SKM-1 treated with dmso at 0.1 percent for 144 hours (cell line): ENCODE data around the gene GTPBP8.
A peak's percentile ranks its signal among the peaks of the same experiment; 100 is the strongest.

Experiments
- DNase-seq: peaks from one replicate; lab custom pipeline; 2025; ENCODE audit not compliant: unreplicated experiment; lab: John Stamatoyannopoulos, UW

GTPBP8 gene

DNA sequence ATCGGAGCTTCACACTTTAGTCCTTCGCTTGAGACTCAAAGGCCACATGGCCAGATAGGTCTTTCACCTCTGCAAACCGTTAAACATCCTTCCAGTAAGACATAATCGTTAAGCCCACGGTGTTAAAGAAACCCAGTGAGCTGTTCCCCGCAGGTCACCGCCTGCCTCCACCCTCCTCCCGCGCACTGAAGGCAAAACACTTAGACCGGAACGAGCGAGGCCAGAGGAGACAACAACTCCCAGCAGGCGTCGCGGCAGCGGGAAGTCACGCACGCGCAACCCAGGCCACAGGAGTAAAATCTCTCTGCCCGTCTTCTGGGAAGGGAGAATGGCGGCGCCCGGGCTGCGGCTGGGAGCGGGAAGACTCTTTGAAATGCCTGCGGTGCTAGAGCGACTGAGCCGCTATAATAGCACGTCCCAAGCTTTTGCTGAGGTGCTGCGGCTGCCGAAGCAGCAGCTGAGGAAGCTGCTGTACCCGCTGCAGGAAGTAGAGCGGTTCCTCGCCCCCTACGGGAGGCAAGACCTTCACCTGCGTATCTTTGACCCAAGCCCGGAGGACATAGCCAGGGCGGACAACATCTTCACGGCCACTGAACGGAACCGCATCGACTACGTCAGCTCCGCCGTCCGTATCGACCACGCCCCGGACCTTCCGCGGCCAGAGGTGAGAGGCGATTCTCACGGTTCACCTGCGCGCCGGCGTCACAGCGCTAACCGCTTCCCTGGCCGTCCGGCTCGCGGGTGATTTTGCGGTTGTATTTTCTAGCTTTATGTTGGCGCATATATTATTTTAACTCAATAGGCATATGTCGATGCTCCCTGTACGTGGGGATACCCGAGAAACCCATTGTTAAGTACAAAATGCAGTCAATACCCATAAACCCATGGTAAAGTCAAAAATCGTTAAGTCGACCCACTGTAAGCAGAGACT lies at the start of gene GTPBP8:
Gene GTPBP8, plus strand, starts transcription at position 313 of the 931 bp plus-strand sequence. Its CDS starts 16 bp downstream, at position 329.
- DNase-seq, result peak; percentile 93

DNA sequence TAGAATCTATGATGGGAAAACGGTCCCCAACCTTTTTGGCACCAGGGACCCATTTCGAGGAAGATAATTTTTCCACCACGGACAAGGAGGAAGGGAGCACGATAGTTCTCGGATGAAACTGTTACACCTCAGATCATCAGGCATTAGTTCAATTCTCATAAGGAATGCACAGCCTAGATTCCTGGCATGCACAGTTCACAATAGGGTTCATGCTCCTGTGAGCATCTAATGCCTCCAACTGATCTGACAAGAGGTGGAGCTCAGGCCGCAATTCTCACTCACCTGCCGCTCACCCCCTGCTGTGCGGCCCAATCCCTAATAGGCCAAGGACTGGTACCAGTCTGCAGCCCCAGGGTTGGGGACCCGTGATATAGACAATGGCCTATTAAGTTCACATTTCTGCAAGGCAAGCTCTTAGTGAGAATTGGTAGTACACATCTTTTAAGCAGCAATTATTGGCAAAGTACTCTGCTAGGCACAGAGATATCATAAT lies 42.4 kb upstream of the GTPBP8 start:
- no peak for DNase-seq

- DNase-seq, result no peak
These were observed 34.4 kb upstream of the GTPBP8 start for GRCh38 chr3:112956351-112956750.

DNA sequence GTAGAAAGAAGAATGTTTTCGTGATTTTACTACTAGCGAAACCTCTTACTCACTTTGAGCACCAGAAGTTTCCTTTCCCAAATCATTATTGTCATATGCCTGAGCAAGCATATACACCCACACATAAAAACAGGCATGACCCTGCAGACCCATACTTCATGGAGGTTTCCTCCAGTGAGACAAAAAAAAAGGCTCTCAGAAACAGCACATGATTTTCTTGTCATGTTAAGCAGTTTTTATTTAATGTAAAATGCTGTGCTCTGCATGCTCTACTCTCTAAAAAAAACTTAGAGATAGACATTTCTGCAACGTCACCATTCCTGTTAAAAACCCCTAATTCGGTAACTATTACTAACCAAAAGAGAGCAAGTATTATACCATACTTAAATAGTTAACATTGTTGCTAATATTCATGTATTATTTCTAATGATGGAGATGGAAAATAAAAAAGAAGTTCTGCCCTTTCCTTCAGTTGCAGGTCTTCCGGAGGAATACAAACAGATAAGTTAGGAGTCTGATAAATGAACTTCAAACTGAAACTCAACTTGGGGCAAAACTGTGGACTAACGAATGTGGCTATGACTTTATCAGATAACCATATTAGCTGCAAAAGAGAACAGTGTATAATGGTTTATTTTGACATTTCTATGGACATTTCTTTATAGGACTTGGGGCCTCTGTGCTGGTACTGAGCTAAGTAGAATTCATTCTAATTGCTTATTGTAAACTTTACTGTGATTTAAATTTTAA lies 31.8 kb upstream of the GTPBP8 start:
- DNase-seq, result no peak

GRCh38 chr3:112963683-112964082 lies 27.1 kb upstream of the GTPBP8 start:
- DNase-seq, result no peak

- DNase-seq, result peak; percentile 27
These were observed 25.1 kb upstream of the GTPBP8 start for GRCh38 chr3:112965656-112966055.

DNA sequence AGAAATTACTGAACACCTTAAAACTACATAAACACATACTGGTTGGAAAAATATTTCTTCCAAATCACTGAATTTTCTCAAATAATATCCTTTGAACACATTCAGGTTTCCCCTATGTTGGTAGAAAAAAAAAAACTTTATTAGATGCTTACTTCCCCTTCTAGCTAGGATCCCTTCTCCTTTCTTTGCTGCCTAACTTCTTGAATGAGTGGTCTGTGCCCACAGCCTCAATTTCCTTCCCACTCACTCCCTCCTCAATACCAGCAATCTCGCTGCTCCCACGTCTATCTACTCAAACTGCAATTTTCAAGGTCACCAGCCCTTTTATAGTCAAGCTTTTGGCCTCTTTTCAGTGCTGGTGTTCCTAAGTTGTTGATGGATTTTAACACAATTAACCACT lies 24.2 kb upstream of the GTPBP8 start:
- DNase-seq, result peak; percentile 50

DNA sequence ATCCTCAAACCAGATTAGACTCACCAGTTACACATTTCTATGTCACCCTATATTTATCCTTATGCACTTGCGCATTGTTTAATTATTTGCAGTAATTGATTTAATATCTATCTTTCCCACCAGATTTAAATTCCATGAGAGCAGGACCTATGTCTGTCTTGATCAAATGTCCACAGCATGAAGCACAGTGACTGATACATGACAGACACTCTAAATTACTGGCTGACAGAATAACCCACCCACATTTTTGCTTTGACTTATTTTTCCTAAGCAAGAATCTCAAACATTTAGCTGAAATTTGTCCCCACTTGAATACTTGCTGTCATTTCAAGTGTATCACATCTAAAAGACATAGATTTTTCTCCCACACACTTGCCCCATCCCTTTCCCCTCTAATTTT lies 23.4 kb upstream of the GTPBP8 start:
- no peak for DNase-seq

DNA sequence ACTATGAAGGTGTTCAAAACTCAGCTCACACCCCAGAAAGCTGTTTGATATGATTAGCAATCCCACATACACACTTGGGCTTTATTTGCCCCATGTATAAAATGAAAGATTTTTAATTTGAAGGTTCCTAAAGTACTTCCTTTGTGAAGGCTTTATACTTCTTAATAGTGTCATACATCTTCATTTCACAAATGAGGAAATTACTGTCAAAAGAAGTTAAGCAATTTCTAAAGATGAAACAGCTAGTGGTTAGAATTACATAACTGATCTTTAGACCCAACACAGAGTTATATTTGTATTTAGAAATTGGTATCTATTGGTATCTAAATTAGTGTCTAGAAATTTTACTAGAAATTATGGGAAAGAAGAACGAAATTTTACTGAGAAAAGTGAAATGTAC lies 23.0 kb upstream of the GTPBP8 start:
- peak; percentile 71 for DNase-seq

- no peak for DNase-seq
These were observed 18.6 kb upstream of the GTPBP8 start for GRCh38 chr3:112972158-112972557.

- no peak for DNase-seq
These were observed 17.2 kb upstream of the GTPBP8 start for GRCh38 chr3:112973325-112974177.

- no peak for DNase-seq
These were observed 16.6 kb upstream of the GTPBP8 start for GRCh38 chr3:112974178-112974517.

- DNase-seq, result no peak
These were observed 15.9 kb upstream of the GTPBP8 start, which contains the start of gene CD200R1 for GRCh38 chr3:112974894-112975293. TSS of gene CD200R1 (minus strand) at chr3:112975103. CDS start at chr3:112974857, 246 bp downstream.

DNA sequence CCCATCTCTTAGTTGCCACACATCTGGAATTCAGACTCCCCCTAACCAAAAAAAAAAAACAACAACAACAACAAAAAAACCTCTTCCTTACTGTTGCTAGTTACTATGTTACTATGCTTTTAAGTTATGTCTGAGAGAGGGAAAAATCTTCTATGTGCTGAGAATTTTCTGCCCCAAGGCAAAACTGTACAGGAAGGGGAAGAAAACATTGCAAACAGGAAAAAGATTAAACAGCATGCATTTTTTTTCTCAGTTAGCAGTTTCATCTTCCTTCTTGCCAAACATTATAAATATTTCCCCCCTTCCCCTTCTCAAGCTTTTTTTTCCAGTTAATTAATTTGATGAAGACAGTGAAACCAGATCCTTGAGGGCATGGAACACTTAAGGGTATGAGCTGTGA lies 14.8 kb upstream of the GTPBP8 start:
- no peak for DNase-seq

DNA sequence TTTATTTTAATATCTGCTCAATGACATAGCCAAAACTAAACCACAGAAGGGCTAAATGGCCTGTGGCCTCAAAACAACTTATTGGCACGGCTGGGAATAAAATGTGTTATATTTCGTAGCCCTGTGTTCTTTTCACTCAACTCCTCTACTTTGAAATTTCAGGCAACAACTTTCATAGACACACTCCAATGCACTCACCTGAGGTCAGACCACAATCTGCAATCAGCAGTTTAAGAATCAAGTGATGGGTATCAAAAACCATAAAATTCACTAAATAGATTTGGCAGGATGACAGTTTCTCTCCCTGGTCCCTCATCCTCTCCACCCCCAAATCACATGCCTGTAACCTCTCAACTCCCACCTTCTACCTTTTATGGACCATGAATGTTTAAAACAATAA lies 13.8 kb upstream of the GTPBP8 start:
- DNase-seq, result no peak

DNA sequence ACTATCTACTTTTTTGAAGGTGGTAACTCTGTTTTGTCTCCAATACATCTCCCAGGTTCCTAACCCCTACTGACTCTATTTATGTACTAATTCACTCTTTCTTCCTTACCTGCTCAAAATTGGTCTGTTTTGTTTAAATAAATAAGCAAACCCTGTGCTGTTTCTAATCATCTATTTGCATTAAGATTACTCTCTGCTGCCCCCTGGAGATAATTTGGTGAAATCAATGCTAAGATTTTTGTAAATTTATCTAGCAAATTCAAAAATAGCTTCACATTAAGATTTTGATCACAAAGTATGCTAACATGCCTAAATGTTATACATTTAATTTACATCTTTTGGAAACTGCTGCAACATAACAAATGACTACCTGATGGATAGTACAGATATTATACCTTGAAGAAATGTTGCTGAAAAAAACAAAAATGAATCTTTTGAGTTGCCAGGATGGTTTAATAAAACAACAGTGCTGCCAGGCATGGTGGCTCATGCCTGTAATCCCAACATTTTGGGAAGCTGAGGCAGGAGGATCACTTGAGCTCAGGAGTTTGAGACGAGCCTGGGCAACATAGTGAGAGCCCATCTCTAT lies 11.4 kb upstream of the GTPBP8 start:
- DNase-seq, result peak; percentile 41

DNA sequence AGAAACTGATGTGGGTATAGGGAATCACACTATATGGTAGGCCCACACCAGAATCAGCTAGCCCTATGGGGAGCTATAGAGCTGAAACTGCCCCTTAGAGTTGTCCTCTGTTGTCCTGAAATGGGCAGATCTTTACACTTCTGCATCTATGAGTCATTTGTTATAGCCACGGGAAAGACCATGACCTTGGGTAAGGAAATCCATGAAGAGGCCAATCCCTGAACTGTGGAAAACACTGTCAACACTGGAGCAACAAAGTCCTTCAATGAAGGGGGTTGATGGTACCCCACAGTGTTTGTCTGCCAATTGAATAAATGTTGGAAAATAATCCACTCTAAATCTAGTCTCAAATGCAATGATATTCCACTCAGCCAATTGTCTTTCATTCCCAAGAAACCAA lies 10.7 kb upstream of the GTPBP8 start:
- no peak for DNase-seq

DNA sequence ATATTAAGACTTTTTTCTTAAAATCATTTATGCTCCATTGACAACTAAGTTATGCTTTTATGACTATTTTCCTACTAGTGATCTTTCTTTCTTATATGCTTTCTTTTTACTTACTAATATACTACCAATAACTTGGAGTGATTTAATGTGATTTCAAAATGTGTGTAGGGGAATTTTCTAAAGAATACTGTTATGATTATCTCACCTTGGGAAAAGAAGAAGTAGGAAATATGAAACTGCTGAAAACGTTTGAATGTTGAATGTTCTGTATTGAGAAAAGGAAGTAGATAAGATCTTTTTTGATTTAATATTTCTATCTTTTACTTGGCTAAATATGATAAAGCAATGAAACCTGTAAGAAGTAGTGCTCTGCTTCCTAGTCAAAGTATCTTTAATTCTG lies 8.1 kb upstream of the GTPBP8 start:
- no peak for DNase-seq

DNA sequence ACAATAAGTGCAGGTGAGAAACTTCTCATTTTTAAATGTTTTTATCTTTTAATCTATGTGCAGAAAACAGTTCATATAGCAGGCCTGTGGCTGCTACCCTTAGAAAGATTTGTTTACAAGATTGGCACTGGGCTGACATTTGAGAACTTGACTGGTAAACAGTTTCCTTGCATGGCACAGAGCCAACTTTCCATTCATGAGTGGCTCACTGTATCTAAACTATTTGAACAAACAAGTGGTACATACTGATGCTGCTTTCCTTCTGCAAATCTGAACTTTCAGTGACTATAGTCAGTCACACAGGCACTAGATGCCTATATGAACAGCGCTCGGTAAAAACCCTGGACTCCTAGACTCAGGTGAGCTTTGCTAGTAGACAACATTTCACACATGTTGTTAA lies 6.3 kb upstream of the GTPBP8 start:
- DNase-seq, result no peak

DNA sequence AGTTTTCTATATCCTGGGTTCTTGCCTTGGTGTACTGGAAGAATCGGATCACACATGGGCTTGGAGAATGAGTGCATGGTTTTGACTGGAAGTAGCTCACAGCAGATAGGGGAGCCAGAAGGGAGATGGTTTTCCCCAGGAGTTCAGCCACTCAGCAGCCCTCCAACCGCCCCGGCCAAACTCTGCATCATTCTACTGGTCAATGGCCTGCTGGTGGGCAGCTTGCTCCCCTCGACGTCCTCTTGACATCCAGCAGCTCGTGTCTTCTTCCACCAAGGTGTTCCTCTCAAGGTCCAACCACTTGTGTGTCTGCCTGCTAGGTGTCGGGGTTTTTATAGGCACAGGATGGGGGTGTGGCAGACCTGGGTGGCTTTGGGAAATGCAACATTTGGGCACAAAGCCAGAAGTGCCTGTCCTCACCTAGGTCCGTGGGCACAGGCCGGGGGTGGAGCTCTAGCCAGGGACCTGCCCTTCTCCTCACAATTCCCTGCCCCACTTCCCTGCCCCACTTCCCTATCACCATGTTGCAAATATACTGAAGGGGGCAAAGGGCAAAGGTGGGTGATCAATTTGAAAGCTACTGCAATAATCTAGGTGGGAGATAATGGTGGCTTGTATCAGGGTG lies 3.0 kb upstream of the GTPBP8 start:
- no peak for DNase-seq
